Aorta (tissue), 5 donors: ENCODE results near the gene SLC25A24. TPM values are rescaled to one million over a fixed set of nuclear protein-coding genes. Genes with fewer than 3 reads are reported as not detected.
"Not testable (repeated sequence)": the region's sequence is repeated elsewhere in the genome, so short reads cannot be mapped to it uniquely, and the experiment has no call there.

ENCODE experiments used
- ATAC-seq: fragments of 200-7000 bp; cut with Tn5 transposase; one replicate; pipeline ENCODE4 v1.9.1; 2022; ENCODE audit warnings: moderate library complexity; ENCODE audit not compliant: low FRiP score
- DNase-seq, 2 donors: peaks; one replicate each; pipeline ENCODE4 v3.0.0-alpha.2; 2020
- H3K27ac ChIP-seq, 2 donors: one replicate each; pipeline ENCODE4 v1.5.1; 2013; ENCODE audit warnings: low read length in 2 of 2, mild to moderate bottlenecking in 2 of 2, moderate library complexity in 2 of 2, control low read depth in 1 of 2, inconsistent platforms in 1 of 2, low read depth in 1 of 2
- H3K27me3 ChIP-seq, 2 donors: one replicate each; pipeline ENCODE4 v1.6.1; 2013; ENCODE audit warnings: control low read depth in 1 of 2, low read length in 1 of 2, mild to moderate bottlenecking in 1 of 2, moderate library complexity in 1 of 2; ENCODE audit not compliant: insufficient read depth in 2 of 2, control insufficient read depth in 1 of 2
- H3K36me3 ChIP-seq, 2 donors: one replicate each; pipeline ENCODE4 v1.6.1; 2013; ENCODE audit warnings: control low read depth in 1 of 2, low read length in 1 of 2, mild to moderate bottlenecking in 1 of 2; ENCODE audit not compliant: insufficient read depth in 2 of 2, control insufficient read depth in 1 of 2
- H3K4me1 ChIP-seq, 2 donors: one replicate each; pipeline ENCODE4 v1.6.1; 2013; ENCODE audit warnings: low read length in 2 of 2, control low read depth in 1 of 2, mild to moderate bottlenecking in 1 of 2, moderate library complexity in 1 of 2; ENCODE audit not compliant: insufficient read depth in 2 of 2, control insufficient read depth in 1 of 2
- H3K4me3 ChIP-seq, 2 donors: one replicate each; pipeline ENCODE4 v1.5.1; 2013; ENCODE audit warnings: low read length in 2 of 2, control low read depth in 1 of 2, mild to moderate bottlenecking in 1 of 2
- H3K9me3 ChIP-seq: one replicate; pipeline ENCODE4 v1.6.1; 2013; ENCODE audit warnings: mild to moderate bottlenecking, low read length; ENCODE audit not compliant: control insufficient read depth
- WGBS, 2 donors: extraction: QIAGEN DNeasy Blood & Tissue Kit; methylation state at CpG; one replicate each; pipeline ENCODE4 v1.1.7; 2013; 5-methylcytosine and 5-hydroxymethylcytosine counted together
- intact Hi-C, 2 donors: fragments of 100-400 bp; cut with DNase I; formaldehyde crosslinking; loops; one replicate each; pipeline versions ENCODE4 v1.14.2 to v1.15.0; 2022
- polyA plus RNA-seq, 2 donors: library from polyadenylated mRNA; stranded (reverse); fragments of 200-250 nt; gene quantifications; one replicate each; pipeline ENCODE4 v1.2.3, GENCODE V29; 2013
- total RNA-seq, 2 donors: library from RNA; stranded (reverse); fragmentation: NEBNext Ultra II Directional; extraction: Animal tissue kit (Norgen Biotek cat#: 25700); gene quantifications; one replicate each; pipeline ENCODE4 v1.2.1, GENCODE V29; 2021
- donor health status: healthy with polysubstance abuse.
- donor health status: Bipolar disorder and iron deficiency.
- donor health status: DM: no; HTN: no; CAD: no.
- donor health status: DM: no; HTN: no; CAD: no.
- donor health status: DM: yes; HTN: yes; CAD: no.

SLC25A24 gene
- total and polyA plus RNA-seq, 4 donors = 15.0 to 28.1 (median 22.9) TPM

DNA sequence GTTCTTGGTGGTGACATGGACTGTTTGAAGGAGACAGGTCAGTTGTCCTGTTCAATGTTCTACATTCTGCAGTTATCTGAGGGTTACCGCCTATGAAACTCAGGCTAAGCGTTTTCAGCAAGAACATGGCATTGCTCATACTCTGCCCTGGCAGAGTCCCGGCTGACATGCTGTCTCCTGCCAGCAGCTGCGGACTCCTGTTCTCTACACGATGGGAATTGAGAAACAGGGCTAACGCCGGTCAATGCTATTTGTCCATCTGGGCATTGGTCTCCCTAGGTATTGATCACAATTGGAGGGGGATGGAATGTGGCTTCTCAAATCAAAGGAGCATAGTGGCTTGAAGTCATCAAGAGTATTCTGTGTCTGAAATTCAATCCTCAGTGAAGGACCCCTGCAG, 23.1 kb upstream of the SLC25A24 start:
- intact Hi-C loops, H3K27ac ChIP-seq, ATAC-seq, H3K4me1 ChIP-seq, DNase-seq, H3K4me3 ChIP-seq, H3K27me3 ChIP-seq, H3K9me3 ChIP-seq, H3K36me3 ChIP-seq: not testable (repeated sequence)
- WGBS, 2 donors = 63 to 67% methylated on average over 7 of the region's 7 CpGs

DNA sequence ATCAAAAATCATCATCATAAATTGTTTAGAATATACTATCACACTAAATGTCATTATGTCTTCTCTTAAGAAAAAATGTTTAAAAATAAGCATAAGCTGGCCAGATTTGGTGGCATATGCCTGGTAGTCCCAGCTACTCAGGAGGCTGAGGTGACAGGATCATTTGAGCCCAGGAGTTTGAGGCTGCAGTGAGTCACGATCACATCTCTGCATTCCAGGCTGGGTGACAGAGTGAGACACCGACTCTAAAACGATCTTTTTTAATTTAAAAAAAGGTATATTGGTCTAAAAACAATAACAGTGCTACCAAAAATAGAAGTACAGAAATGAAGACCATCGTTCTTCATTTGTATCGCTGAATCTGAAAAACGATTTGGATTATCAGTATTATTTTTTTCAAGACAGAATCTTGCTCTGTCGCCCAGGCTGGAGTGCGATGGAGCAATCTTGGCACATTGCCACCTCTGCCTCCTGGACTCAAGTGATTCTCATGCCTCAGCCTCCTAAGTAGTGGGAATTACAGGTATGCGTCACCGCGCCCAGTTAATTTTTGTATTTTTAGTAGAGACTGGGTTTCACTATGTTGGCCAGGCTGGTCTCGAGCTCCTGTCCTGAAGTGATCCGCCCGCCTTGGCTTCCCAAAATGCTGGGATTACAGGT, 17.5 kb upstream of the SLC25A24 start:
- H3K27ac ChIP-seq, H3K4me1 ChIP-seq, DNase-seq, H3K9me3 ChIP-seq, H3K36me3 ChIP-seq, H3K27me3 ChIP-seq, H3K4me3 ChIP-seq, intact Hi-C loops, ATAC-seq: not testable (repeated sequence)
- 80% methylated on average over 14 of the region's 14 CpGs for WGBS, 2 donors

DNA sequence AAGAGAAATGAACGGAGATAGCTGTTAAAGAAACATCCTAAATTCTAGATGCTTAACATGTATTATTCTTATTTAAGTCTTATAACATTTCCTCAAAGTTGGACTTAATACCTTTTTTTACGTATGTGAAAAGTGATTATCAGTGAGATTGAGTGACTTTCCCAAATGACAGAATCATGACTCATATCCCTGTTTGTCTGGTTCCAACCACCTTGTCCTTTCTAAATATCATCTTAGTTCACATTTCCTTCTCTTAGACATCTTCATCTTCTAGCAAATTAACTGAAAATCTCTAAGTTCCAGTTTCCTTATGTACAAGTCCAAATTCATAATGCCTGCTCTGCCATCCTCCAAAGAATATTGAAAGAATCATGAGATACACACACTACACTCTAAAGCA, 16.9 kb upstream of the SLC25A24 start:
- H3K36me3 ChIP-seq, DNase-seq, H3K27me3 ChIP-seq, H3K27ac ChIP-seq, ATAC-seq, H3K9me3 ChIP-seq, H3K4me1 ChIP-seq, H3K4me3 ChIP-seq, intact Hi-C loops: not testable (repeated sequence)
- WGBS, 2 donors = 42 to 62% methylated on average over 2 of the region's 2 CpGs

DNA sequence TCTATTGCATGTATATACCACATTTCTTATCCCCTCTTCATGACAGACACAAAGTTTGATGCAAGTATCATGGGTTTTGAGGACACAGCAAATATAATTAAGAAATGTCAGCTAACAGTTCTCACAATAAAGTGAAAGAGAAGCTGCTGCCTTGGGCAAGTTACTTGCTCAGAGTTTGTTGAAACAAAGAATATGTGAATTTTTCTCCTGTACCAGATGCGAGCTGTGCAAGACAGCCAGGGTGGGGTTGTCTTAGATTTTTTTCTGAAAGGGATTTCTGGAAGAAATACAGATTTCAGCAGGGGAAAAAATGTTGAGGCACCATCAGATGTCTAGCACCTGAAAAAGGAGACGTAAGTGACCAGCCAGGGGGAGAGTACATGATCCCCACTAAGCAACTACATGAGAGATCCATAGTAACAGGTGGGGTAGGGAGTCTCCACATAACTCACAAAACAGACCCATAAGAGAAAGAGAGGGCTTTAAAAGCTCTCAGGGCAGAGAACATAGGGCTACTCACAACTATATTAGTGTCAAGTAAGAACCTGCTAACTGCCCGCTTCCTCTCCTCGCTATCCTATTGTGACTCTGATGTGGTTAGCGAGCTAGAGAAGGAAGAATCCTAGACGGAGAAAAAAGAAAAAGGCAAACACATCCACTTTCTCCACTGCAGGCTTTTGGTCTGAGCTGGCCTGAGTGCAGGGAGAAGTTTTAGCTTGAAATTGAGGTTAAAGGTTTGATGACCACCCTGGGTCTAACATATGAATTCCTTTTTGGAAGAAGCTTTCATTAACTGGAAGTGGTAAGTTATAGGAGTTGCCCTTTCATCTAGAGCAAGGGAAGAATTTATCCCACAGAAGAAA, 16.1 kb upstream of the SLC25A24 start:
- WGBS, 2 donors = 70 to 75% methylated on average over 5 to 6 of the region's 6 CpGs
- ATAC-seq, DNase-seq, H3K36me3 ChIP-seq, H3K4me3 ChIP-seq, H3K27ac ChIP-seq, H3K9me3 ChIP-seq, intact Hi-C loops, H3K27me3 ChIP-seq, H3K4me1 ChIP-seq: not testable (repeated sequence)

DNA sequence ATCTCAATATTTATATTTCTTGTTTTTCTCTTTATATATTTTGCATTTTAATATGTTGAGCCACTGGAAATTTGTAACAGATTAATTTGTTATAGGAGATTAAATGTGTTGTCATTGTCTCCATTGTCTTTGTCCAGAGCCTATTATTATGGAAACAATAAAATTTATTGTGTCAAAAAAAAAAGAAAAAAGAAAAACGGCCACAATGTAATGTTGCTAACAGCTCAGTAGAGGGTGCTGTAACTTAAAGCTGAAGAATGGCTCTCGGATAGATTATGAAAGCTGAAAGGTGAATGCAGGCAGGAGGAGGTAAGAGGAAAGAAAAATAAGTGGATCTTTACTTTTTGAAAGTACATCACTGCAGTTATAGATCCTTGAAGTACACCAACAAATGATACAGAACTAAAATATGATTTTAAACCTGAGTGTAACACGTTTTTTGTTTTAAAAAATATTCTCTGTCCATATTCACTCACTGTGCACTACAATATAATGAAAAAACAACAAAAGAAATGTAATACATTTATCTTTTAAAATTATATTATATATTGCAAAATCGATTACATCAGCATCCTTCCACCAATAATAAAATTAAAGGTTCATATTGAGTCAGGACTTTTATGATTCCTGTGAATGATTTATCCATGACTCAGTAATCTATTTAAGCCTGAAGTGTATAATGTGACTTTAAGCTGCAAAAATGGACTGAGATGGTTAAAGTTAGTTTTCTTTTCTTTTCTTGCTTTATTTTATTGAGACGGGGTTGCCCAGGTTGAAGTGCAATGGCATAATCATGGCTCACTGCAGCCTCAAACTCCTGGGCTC, 14.7 kb upstream of the SLC25A24 start:
- 8 to 13% methylated on average over 4 of the region's 5 CpGs for WGBS, 2 donors
- ATAC-seq, H3K4me3 ChIP-seq, H3K27me3 ChIP-seq, intact Hi-C loops, H3K27ac ChIP-seq, H3K9me3 ChIP-seq, H3K36me3 ChIP-seq, DNase-seq, H3K4me1 ChIP-seq: not testable (repeated sequence)

DNA sequence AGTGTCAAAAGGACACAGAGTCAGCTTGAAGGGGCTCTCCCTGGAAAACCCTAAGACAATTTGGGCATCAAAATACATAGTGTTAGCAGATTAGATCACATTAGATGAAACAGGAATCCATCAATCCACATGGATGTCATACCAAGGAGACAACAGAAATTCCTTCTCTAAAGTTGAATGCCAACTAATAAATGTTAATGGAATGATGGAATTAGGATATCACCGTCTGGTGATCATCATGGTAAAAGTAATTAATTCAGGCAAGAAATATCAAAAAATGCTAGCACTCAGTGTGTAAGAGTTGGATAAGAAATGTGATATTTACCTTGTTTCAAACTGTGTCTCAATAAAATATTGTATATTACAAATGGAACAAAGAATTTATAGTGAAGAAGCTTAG, 10.9 kb upstream of the SLC25A24 start:
- intact Hi-C loops = no loop called here
- DNase-seq (no peak), ATAC-seq (no peak)
- H3K4me3 ChIP-seq = no peak overlapping the region
- H3K27me3 ChIP-seq = no peaks in the 10 kb centered on the region
- no peaks in the 10 kb centered on the region for H3K9me3 ChIP-seq
- H3K27ac ChIP-seq = no peak overlapping the region
- no peaks in the 10 kb centered on the region for H3K36me3 ChIP-seq
- WGBS, 2 donors = 91 to 92% methylated on average over 1 of the region's 1 CpG
- no peaks in the 10 kb centered on the region for H3K4me1 ChIP-seq

DNA sequence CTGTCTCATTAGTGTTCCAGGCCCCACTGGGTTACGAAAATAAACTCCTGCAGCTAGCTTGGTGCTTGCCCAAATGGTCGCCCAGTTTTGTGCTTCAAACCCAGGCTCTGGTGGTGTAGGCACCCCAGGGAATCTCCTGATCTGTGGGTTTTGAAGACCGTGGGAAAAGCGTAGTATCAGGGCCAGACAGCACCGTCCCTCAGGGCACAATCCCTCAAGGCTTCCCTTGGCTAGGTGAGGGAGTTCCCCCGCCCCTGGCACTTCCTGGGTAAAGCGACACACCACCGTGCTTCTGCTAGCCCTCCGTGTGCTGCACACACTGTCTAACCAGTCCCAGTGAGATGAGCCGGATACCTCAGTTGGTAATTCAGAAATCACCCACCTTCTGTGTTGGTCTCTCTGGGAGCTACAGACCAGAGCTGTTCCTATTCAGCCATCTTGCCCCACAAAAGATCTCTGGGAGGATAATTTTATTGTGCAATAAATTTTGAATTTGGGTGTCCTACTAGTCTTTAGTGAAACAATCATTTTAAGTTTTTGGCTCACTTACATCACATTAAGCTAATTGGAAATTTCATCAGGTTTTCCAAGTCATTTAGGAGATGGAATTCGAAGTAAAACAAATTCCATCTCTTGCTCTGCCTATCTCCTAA, 9.4 kb upstream of the SLC25A24 start:
- Histone ChIP-seq H3K4me1 (no peaks in the 10 kb centered on the region), H3K27me3 (no peaks in the 10 kb centered on the region), H3K27ac (no peak overlapping the region), H3K9me3 (no peaks in the 10 kb centered on the region), H3K4me3 (no peak overlapping the region), H3K36me3 (no peaks in the 10 kb centered on the region)
- 50 to 67% methylated on average over 11 of the region's 11 CpGs for WGBS, 2 donors
- ATAC-seq = peak; percentile 19
- no peak for DNase-seq
- intact Hi-C loops = no loop called here

DNA sequence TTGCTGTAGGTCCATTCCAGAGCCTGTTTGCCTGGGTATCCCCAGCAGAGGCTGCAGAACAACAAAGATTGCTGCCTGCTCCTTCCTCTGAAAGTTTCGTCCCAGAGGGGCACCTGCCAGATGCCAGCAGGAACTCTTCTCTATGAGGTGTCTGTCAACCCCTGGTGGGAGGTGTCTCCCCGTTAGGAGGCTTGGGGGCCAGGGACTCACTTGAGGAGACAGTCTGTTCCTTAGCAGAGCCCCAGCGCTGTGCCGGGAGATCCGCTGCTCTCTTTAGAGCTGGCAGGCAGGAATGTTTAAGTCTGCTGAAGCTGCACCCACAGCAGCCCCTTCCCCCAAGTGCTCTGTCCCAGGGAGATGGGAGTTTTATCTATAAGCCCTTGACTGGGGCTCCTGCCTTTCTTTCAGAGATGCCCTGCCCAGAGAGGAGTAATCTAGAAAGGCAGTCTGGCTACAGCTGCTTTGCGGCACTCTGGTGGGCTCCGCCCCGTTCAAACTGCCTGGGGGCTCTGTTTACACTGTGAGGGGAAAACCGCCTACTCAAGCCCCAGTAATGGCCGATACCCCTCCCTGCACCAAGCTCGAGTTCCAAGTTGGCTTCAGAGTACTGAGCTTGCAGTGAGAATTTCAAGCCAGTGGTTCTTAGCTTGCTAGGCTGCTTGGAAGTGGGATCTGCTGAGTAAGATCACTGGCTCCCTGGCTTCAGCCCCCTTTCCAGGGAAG, 8.7 kb upstream of the SLC25A24 start:
- intact Hi-C loops = no loop called here
- H3K27me3 ChIP-seq = no peaks in the 10 kb centered on the region
- ATAC-seq = no peak
- DNase-seq = no peak
- no peaks in the 10 kb centered on the region for H3K4me1 ChIP-seq
- H3K4me3 ChIP-seq = no peak overlapping the region
- no peaks in the 10 kb centered on the region for H3K36me3 ChIP-seq
- 34 to 45% methylated on average over 11 of the region's 11 CpGs for WGBS, 2 donors
- no peak overlapping the region for H3K27ac ChIP-seq
- H3K9me3 ChIP-seq = no peaks in the 10 kb centered on the region
